Kidney capillary endothelial cell (primary cell): ENCODE results near the gene NR3C2.
"Not testable (repeated sequence)": the region's sequence is repeated elsewhere in the genome, so short reads cannot be mapped to it uniquely, and the experiment has no call there.

Experiments used
- DNase-seq: peaks from one replicate; pipeline ENCODE4 v3.0.0-alpha.2; 2018; ENCODE audit warnings: low spot score

The NR3C2 gene

DNA sequence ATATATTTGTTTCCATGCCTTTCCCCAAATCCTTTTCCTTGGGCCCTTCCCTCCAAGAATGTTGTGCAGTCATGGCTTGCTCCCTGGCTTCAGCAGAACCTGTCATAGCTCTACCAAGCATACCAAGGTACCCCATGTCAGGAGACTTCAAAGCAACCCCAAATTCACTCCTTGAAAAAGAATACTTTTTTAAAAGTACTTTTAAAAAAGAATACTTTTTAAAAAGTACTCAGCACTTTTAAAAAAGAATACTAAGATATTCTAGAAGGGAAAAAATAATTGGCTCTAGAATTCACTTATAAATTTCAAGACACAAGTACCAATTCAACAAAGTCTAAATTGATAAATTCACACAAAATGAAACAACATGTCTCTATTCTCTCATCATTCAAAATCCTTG is 76.0 kb downstream of the NR3C2 start:
- DNase-seq = no peak

GRCh38 chr4:148364525-148364924 is 77.7 kb downstream of the NR3C2 start:
- DNase-seq = no peak

DNA sequence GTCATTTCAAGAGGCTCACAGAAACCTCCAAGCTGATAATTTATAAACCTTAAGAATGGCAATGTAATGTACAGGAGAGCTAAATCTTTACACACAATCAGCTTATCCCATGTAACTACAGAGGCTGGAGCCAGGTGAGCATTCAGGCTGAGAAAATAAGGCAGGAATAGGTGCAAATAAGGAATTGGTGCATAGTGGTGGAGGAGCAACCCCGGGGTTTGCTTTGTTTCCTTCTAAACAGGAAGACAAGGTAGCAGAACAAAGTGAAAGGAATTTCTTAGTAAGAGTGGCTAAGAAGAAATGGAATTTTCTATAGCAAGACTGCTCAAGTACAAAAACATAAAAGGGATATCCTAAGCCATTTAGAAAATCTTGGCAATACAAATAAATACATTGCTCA is 82.4 kb downstream of the NR3C2 start:
- peak; percentile 3 for DNase-seq

GRCh38 chr4:148355442-148356123 is 86.6 kb downstream of the NR3C2 start:
- peak; percentile 32 for DNase-seq

DNA sequence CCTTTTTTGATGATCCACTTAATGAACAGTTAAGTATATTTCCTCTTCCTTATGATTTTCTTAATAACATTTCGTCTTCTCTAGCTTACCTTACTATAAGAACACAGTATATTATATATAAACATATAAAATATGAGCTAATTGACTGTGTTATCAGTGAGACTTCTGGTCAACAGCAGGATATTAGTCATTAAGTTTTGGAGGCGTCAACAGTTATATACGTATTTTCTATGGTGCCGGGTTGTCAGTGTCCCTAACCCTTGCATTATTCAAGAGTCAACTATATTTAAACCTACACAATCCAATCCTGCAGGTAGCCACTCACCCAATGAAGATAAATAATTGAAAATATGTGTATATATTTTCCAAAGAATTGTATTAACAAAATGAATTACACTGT is 88.0 kb downstream of the NR3C2 start:
- DNase-seq = peak; percentile 46

DNA sequence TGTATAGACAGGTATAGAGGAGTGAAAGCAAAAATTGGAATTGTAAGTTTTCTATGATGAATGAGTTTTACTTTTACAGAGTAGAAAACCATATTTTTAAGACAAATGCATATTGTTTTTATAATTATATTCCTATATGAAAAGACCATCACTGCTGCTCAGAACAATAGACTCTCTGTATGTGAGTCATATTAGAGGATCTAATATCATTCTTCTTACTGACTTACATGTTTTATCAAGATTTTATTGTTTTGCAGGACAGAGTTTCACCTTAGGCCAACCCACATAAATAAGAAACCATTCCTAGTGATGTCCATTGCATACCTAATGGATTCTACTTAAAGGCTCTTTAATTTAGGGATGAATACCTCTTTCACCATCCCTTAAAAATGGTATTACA is 88.6 kb downstream of the NR3C2 start:
- DNase-seq = peak; percentile 21

GRCh38 chr4:148349153-148349552 is 93.1 kb downstream of the NR3C2 start:
- no peak for DNase-seq

GRCh38 chr4:148346657-148347056 is 95.6 kb downstream of the NR3C2 start:
- no peak for DNase-seq

DNA sequence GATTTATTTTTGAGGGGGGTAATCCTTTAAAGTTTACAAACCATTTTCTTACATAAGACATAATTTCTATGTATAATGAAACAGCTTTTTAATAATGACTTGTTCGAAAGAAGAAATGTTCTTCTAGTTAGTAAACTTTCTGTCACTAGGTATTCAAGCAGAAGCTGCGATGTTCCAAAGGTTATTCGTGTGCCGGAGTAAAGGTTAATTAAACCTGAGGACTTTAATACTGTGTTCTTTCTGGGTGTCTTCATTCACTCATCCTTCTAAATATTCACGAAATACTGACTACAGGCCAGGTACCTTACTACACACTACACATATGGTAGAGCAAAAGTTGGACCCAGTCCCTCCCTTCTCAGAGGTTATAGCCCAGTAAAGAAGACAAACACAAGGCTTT is 96.7 kb downstream of the NR3C2 start:
- no peak for DNase-seq

GRCh38 chr4:148344941-148345340 is 97.3 kb downstream of the NR3C2 start:
- DNase-seq = no peak

- no peak for DNase-seq
Measured at GRCh38 chr4:148344352-148344751, 97.9 kb downstream of the NR3C2 start.

- DNase-seq = no peak
Measured at GRCh38 chr4:148341980-148342800, 100.0 kb downstream of the NR3C2 start.

DNA sequence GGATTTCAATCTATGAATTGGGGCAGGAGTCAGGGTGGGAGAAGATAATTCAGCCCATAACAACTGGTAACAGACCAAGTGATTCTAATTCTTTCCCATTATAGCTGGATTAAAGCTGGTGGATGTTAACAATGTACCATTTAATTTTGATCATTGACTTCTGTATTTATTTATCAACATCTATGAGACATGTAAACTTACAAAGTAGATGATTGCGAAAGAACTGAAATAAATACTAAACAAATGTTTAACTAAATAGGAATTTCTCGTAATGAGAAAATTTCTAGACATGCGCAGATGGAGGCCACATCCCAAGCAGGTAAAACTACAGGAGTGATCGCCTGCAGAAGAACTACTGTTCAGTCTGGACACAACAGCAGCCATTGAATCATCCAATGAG is 107.1 kb downstream of the NR3C2 start:
- DNase-seq = no peak

GRCh38 chr4:148333265-148333664 is 108.9 kb downstream of the NR3C2 start:
- no peak for DNase-seq

GRCh38 chr4:148332486-148332885 is 109.7 kb downstream of the NR3C2 start:
- no peak for DNase-seq

GRCh38 chr4:148330724-148331123 is 111.5 kb downstream of the NR3C2 start:
- DNase-seq = no peak

GRCh38 chr4:148330161-148330560 is 112.1 kb downstream of the NR3C2 start:
- DNase-seq = no peak

DNA sequence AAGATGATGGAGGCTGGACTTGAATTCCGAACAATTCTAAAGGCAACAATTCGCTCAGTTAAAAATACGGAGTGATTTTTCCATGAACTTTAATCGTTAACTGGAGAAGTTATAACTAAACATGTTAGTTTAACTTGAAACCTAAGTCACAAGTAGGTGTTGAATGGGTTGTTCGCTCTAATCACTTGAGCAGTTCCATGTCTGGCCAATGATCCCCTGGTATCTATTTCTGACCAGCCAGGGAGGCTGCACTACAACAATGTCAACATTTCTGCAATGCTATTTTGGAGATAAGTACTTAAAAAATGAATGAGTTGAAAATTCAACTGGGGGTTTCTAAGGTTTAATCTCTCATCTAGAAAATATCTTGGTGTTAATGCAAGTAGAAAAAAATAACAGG is 112.5 kb downstream of the NR3C2 start:
- no peak for DNase-seq

- no peak for DNase-seq
Measured at GRCh38 chr4:148327683-148328082, 114.5 kb downstream of the NR3C2 start.

DNA sequence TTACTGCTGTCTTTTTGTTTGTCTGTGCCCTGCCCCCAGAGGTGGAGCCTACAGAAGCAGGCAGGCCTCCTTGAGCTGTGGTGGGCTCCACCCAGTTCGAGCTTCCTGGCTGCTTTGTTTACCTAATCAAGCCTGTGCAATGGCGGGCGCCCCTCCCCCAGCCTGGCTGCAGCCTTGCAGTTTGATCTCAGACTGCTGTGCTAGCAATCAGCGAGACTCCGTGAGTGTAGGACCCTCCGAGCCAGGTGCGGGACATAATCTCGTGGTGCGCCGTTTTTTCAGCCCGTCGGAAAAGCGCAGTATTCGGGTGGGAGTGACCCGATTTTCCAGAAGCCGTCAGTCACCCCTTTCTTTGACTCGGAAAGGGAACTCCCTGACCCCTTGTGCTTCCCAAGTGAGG is 118.9 kb downstream of the NR3C2 start:
- not testable (repeated sequence) for DNase-seq

DNA sequence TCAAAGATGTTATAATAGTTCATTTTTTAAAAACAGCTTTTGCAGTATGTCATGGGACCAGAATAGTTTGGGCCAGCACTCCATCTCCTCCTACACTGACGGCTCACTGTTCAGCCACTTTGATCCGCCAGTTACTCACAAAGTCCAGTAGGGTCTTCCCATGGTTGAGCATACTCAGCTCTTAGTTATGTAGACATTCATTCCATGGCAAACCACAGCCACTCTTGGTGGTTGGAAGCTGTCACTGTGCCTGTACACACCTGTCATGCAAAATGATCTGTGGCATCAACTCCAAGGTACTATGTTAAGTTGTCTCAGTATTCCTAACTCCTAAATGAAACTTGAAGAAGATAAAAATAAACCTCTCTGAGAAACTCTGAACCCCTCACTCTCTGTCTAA is 127.2 kb downstream of the NR3C2 start:
- DNase-seq = no peak

- no peak for DNase-seq
Measured at GRCh38 chr4:148312956-148313490, 129.2 kb downstream of the NR3C2 start.

- DNase-seq = no peak
Measured at GRCh38 chr4:148311526-148311925, 130.7 kb downstream of the NR3C2 start.
